Liver (tissue), 9 donors: ENCODE measurements around the gene AXIN1. TPM values are rescaled to one million over a fixed set of nuclear protein-coding genes. Genes with fewer than 3 reads are reported as not detected.

Experiments used
- DNase-seq: peaks from one replicate; pipeline ENCODE4 v3.0.0-alpha.2; 2017; ENCODE audit warnings: low spot score
- H3K27ac ChIP-seq, 2 donors: one replicate each; pipeline ENCODE4 v1.7.0; 2013; ENCODE audit warnings: inconsistent platforms in 2 of 2, low read length in 2 of 2, control low read depth in 1 of 2, low read depth in 1 of 2, mild to moderate bottlenecking in 1 of 2
- H3K27me3 ChIP-seq, 4 donors: one replicate each; pipeline versions ENCODE4 v1.6.1 to v1.7.0; 2013; ENCODE audit warnings: low read length in 3 of 4, inconsistent platforms in 1 of 4, mild to moderate bottlenecking in 1 of 4, moderate library complexity in 1 of 4; ENCODE audit not compliant: control insufficient read depth in 4 of 4, insufficient read depth in 4 of 4
- H3K36me3 ChIP-seq, 4 donors: one replicate each; pipeline versions ENCODE4 v1.6.1 to v1.7.0; 2013; ENCODE audit warnings: low read length in 3 of 4, mild to moderate bottlenecking in 3 of 4, low read depth in 1 of 4, moderate library complexity in 1 of 4; ENCODE audit not compliant: control insufficient read depth in 4 of 4, insufficient read depth in 3 of 4
- H3K4me1 ChIP-seq, 4 donors: one replicate each; pipeline versions ENCODE4 v1.6.1 to v1.7.0; 2013; ENCODE audit warnings: low read length in 3 of 4, mild to moderate bottlenecking in 3 of 4, moderate library complexity in 1 of 4; ENCODE audit not compliant: control insufficient read depth in 4 of 4, insufficient read depth in 4 of 4
- H3K4me3 ChIP-seq, 3 donors: one replicate each; pipeline versions ENCODE4 v1.6.1 to v1.7.0; 2013; ENCODE audit warnings: low read length in 3 of 3, control low read depth in 1 of 3, low read depth in 1 of 3, mild to moderate bottlenecking in 1 of 3
- H3K9ac ChIP-seq, 2 donors: one replicate each; pipeline ENCODE4 v1.7.0; 2013; ENCODE audit warnings: low read length in 2 of 2, mild to moderate bottlenecking in 2 of 2, moderate library complexity in 2 of 2, control low read depth in 1 of 2, low read depth in 1 of 2
- H3K9me3 ChIP-seq, 4 donors: one replicate each; pipeline versions ENCODE4 v1.6.1 to v1.7.0; 2013; ENCODE audit warnings: low read length in 3 of 4; ENCODE audit not compliant: control insufficient read depth in 4 of 4
- CTCF ChIP-seq: fragments of 150-350 bp; IDR thresholded peaks from 2 replicates; pipeline ENCODE4 v1.5.1; 2017; ENCODE audit warnings: improper control_type of control experiment, low read depth, low read length; ENCODE audit not compliant: missing input control
- EGR1 ChIP-seq, 2 donors: IDR thresholded peaks; 2 replicates each; pipeline ENCODE4 v1.6.1; 2016 to 2018; ENCODE audit warnings: antibody characterized with exemption in 2 of 2, low read depth in 2 of 2
- FOXA1 ChIP-seq: IDR thresholded peaks from 2 replicates; pipeline ENCODE4 v1.6.1; 2016; ENCODE audit warnings: antibody characterized with exemption
- FOXA2 ChIP-seq: IDR thresholded peaks from 2 replicates; pipeline ENCODE4 v1.6.1; 2016; ENCODE audit warnings: antibody characterized with exemption
- GABPA ChIP-seq, 2 donors: IDR thresholded peaks in 1 of 2; conservative IDR thresholded peaks in 1 of 2; 2 replicates each; pipeline ENCODE4 v1.6.1; 2016; ENCODE audit warnings: antibody characterized with exemption in 2 of 2, mild to moderate bottlenecking in 1 of 2, moderate library complexity in 1 of 2
- HNF4A ChIP-seq, 2 donors: conservative IDR thresholded peaks; 2 replicates each; pipeline ENCODE4 v1.6.1; 2016; ENCODE audit warnings: antibody characterized with exemption in 2 of 2, mild to moderate bottlenecking in 2 of 2
- HNF4G ChIP-seq: IDR thresholded peaks from 2 replicates; pipeline ENCODE4 v1.6.1; 2016; ENCODE audit warnings: antibody characterized with exemption
- JUND ChIP-seq, 2 donors: IDR thresholded peaks; 2 replicates each; pipeline ENCODE4 v1.6.1; 2016; ENCODE audit warnings: antibody characterized with exemption in 2 of 2
- NR2F2 ChIP-seq: IDR thresholded peaks from 2 replicates; pipeline ENCODE4 v1.6.1; 2016; ENCODE audit warnings: antibody characterized with exemption
- RAD21 ChIP-seq, 2 donors: IDR thresholded peaks; 2 replicates each; pipeline ENCODE4 v1.6.1; 2016; ENCODE audit warnings: antibody characterized with exemption in 2 of 2, mild to moderate bottlenecking in 2 of 2
- SP1 ChIP-seq: IDR thresholded peaks from 2 replicates; pipeline ENCODE4 v1.6.1; 2018; ENCODE audit warnings: antibody characterized with exemption, mild to moderate bottlenecking
- TAF1 ChIP-seq: conservative IDR thresholded peaks from 2 replicates; pipeline ENCODE4 v1.6.1; 2016; ENCODE audit warnings: antibody characterized with exemption, mild to moderate bottlenecking
- YY1 ChIP-seq: IDR thresholded peaks from 2 replicates; pipeline ENCODE4 v1.6.1; 2016; ENCODE audit warnings: antibody characterized with exemption, mild to moderate bottlenecking
- ZBTB33 ChIP-seq: IDR thresholded peaks from 2 replicates; pipeline ENCODE4 v1.6.1; 2016; ENCODE audit warnings: antibody characterized with exemption
- WGBS: extraction: QIAGEN DNeasy Blood & Tissue Kit; methylation state at CpG from one replicate; pipeline ENCODE4 v1.1.7; 2013; 5-methylcytosine and 5-hydroxymethylcytosine counted together
- polyA plus RNA-seq, 2 donors: library from polyadenylated mRNA; stranded (reverse) in 1 of 2; unstranded in 1 of 2; fragments of 200-250 nt in 1 of 2; fragments of >200 nt in 1 of 2; fragmentation: Nextera tagmentation in 1 of 2; extraction: Ambion mirVana in 1 of 2; gene quantifications; one replicate each; pipeline versions ENCODE4 v1.2.1 to v1.2.3, GENCODE V29; 2013 to 2015
- total RNA-seq, 2 donors: library from RNA; depleted of rRNA; stranded (reverse); fragments of >200 nt; gene quantifications; one replicate each; pipeline ENCODE4 v1.2.3, GENCODE V29; 2014
- TF ChIP-seq, protein P1 (sequence below): IDR thresholded peaks from 2 replicates; pipeline ENCODE4 v1.6.1; 2016; ENCODE audit warnings: antibody characterized with exemption
- TF ChIP-seq, protein P2 (sequence below): IDR thresholded peaks from 2 replicates; pipeline ENCODE4 v1.6.1; 2016; ENCODE audit warnings: antibody characterized with exemption
- TF ChIP-seq, protein P3 (sequence below): IDR thresholded peaks from 2 replicates; pipeline ENCODE4 v1.6.1; 2016; ENCODE audit warnings: antibody characterized with exemption, mild to moderate bottlenecking
- donor health status: healthy.
- donor health status: healthy.
- donor health status: healthy.
- donor health status: healthy.
- donor health status: healthy.

The AXIN1 gene
- total and polyA plus RNA-seq, 4 donors = 2.0 to 10.3 (median 7.9) TPM

- TF ChIP-seq TAF1 (no peak), FOXA1 (no peak), JUND (IDR thresholded peaks at IDR 0.05) (no peak), ZBTB33 (no peak)
- TF ChIP-seq, protein P1, sequence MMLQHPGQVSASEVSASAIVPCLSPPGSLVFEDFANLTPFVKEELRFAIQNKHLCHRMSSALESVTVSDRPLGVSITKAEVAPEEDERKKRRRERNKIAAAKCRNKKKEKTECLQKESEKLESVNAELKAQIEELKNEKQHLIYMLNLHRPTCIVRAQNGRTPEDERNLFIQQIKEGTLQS = no peak
- TF ChIP-seq, protein P2, sequence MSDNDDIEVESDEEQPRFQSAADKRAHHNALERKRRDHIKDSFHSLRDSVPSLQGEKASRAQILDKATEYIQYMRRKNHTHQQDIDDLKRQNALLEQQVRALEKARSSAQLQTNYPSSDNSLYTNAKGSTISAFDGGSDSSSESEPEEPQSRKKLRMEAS = no peak
- Histone ChIP-seq H3K27ac (peak overlapping the region; percentile 48 to 54), H3K4me1 (peaks cover 3 to 29% (median 16%) of the 10 kb centered on the region in 4 donors), H3K27me3 (no peaks in the 10 kb centered on the region), H3K9me3 (no peaks in the 10 kb centered on the region), H3K36me3 (no peaks in the 10 kb centered on the region), H3K9ac (peak overlapping the region in 1 of 2 donors; percentile 6), H3K4me3 (peak overlapping the region in 2 of 3 donors; percentile 43 to 78)
- WGBS = 21% methylated on average over 22 of the region's 22 CpGs
- DNase-seq = peak; percentile 52
Measured at GRCh38 chr16:396605-397004, 44.1 kb upstream of the AXIN1 start.

- peak overlapping the region in 1 of 2 donors; percentile 54 for H3K27ac ChIP-seq
Measured at GRCh38 chr16:396199-396598, 43.7 kb upstream of the AXIN1 start.

More at GRCh38 chr16:396199-396598, 43.7 kb upstream of the AXIN1 start:
- 54% methylated on average over 3 of the region's 3 CpGs for WGBS
- no peaks in the 10 kb centered on the region for H3K27me3 ChIP-seq
- no peaks in the 10 kb centered on the region for H3K36me3 ChIP-seq
- DNase-seq = no peak
- TF ChIP-seq HNF4A (conservative IDR thresholded peaks at IDR 0.05) = no peak
- TF ChIP-seq EGR1 (IDR thresholded peaks at IDR 0.05; ENCODE audit: low read depth in 2 of 2) = no peak
- TF ChIP-seq, protein P3, sequence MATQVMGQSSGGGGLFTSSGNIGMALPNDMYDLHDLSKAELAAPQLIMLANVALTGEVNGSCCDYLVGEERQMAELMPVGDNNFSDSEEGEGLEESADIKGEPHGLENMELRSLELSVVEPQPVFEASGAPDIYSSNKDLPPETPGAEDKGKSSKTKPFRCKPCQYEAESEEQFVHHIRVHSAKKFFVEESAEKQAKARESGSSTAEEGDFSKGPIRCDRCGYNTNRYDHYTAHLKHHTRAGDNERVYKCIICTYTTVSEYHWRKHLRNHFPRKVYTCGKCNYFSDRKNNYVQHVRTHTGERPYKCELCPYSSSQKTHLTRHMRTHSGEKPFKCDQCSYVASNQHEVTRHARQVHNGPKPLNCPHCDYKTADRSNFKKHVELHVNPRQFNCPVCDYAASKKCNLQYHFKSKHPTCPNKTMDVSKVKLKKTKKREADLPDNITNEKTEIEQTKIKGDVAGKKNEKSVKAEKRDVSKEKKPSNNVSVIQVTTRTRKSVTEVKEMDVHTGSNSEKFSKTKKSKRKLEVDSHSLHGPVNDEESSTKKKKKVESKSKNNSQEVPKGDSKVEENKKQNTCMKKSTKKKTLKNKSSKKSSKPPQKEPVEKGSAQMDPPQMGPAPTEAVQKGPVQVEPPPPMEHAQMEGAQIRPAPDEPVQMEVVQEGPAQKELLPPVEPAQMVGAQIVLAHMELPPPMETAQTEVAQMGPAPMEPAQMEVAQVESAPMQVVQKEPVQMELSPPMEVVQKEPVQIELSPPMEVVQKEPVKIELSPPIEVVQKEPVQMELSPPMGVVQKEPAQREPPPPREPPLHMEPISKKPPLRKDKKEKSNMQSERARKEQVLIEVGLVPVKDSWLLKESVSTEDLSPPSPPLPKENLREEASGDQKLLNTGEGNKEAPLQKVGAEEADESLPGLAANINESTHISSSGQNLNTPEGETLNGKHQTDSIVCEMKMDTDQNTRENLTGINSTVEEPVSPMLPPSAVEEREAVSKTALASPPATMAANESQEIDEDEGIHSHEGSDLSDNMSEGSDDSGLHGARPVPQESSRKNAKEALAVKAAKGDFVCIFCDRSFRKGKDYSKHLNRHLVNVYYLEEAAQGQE = no peak
- TF ChIP-seq CTCF = no peak
- TF ChIP-seq, protein P1 = no peak
- no peak for TF ChIP-seq RAD21 (IDR thresholded peaks at IDR 0.05)
- no peak for TF ChIP-seq ZBTB33
- no peak for TF ChIP-seq YY1
- no peak for TF ChIP-seq NR2F2
- TF ChIP-seq, protein P2 = no peak
- TF ChIP-seq FOXA2 = no peak
- no peak for TF ChIP-seq JUND (IDR thresholded peaks at IDR 0.05)
- TF ChIP-seq GABPA (IDR thresholded peaks at IDR 0.05 in 1 of 2, conservative IDR thresholded peaks at IDR 0.05 in 1 of 2) = no peak
- no peak for TF ChIP-seq FOXA1
- TF ChIP-seq TAF1 = no peak
- TF ChIP-seq HNF4G = no peak
- TF ChIP-seq SP1 = no peak
- H3K4me1 ChIP-seq = peaks cover 3 to 29% (median 16%) of the 10 kb centered on the region in 4 donors
- no peaks in the 10 kb centered on the region for H3K9me3 ChIP-seq
- no peak overlapping the region for H3K4me3 ChIP-seq
- H3K9ac ChIP-seq = peak overlapping the region in 1 of 2 donors; percentile 6
